NCI-H774 (cell line): Measurements from ENCODE around the gene LRRK1.
A peak's percentile ranks its signal among the peaks of the same experiment; 100 is the strongest.

Source experiments
- DNase-seq: peaks from one replicate; lab custom pipeline; 2025; lab: John Stamatoyannopoulos, UW

Gene LRRK1

DNA sequence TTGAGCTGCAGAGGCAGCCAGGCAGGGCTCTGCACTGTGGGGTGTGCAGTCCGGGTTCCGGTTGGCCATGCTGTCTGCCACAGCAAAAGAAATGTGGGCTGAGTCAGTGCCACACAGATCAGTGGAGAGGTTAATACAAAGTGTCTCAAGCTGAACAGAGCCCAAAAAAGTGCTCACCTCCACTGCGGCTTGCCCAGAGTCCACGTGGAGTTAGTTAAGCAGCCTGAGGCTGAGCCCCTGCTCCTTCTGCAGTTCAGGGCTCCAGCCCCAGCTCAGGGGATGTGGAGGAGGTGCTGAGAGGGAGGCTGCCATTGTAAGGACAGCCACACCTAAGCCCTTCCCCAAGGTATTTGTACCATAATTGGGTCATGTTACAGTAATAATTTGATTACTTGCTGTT lies 85.3 kb downstream of the LRRK1 start:
- DNase-seq: no peak

DNA sequence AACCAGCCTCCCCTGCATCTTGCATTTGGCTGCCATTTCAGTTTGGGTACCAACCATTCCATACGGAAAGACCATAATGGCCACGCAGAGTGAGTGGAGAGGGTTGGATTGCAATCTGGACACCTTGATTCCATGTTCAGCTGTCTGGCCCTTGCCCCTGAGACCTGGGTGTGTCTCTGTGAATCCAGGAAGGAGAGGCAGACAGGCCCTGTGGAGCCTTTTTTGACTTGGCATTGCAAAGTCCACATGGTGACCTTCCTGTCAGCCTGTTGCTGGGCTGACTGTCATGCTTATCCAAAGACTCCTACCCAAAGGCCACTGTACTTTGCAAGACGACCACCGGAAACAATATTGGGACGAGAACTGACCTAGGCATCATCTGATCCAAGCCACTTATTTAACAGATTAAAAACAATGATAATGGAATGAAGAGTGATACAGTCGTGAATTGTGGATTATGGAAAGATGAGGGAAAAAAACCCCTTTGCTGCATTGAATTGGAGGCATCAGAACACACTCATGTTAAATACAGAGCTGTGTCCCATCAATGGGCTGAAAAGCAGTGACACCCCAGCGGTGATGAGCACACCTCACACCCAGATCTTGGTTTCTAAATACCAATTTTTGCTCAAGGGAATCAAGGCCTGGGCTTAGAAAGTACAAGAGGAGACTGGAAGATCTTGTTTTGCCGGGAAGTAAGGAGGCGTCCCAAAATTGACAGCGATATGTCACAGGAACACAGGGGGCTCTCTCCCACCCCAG lies 86.0 kb downstream of the LRRK1 start:
- no peak for DNase-seq

GRCh38 chr15:101006931-101007691 lies 88.0 kb downstream of the LRRK1 start:
- peak; percentile 52 for DNase-seq

DNA sequence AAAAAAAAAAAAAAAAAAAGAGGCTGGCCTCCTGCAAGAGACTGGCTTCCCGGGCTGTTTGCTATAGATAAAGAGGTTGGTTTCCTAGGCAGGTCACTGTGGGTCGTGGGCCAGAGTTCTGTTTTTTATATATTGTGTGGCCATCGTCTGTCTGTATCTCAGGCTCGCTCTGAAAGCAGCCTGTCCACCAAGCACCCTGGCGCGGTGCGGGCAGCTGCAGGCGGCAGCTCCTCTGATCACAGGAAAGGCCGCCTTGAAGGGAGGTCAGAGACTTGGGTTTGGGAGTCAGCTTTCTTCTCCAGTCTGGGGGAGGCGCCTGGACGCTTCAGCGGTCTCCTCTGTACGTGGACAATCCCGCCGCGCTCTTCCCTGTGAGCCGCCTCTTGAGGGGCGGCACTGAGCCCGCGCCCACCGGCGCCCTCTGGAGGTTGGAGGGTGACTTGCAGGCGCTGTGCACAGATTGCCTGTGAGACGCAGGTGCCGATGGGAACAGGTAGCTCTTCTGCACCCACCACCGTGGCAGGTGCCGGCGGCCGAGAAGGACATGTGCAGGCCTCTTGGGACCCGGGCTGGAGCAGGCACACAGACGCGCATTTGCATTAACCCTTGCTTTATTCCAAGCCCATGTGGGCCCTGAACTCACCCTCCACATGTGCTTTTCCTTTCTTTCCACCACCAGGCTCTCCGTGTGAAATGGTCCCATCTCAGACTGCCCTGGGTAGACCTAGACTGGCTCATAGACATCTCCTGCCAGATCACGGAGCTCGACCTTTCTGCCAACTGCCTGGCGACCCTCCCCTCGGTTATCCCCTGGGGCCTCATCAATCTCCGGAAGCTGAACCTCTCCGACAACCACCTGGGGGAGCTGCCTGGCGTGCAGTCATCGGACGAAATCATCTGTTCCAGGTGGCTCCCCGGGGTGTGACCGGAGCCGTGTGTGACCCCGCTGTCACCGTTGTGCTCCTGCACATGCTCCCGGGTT lies 89.3 kb downstream of the LRRK1 start:
- peak; percentile 80 for DNase-seq

- no peak for DNase-seq
These were observed 90.0 kb downstream of the LRRK1 start for GRCh38 chr15:101009176-101009575.

DNA sequence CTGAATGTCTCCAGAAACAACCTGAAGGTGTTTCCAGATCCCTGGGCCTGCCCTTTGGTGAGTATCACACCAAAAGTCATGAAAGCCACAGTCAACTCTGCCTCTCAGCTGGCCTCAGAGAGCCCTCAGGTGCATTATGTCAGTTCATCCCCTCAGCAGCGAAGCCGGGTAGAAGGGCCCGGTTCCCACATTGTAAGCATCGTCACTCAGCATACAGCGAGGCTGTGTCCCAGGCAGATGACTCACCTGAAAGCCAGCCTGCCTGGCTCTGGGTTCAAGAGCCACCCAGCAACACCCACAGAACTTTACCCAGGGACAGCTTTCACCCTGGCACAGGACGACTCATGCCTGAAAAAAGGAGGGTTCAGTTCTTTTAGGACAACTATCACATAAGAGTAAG lies 91.6 kb downstream of the LRRK1 start:
- no peak for DNase-seq

DNA sequence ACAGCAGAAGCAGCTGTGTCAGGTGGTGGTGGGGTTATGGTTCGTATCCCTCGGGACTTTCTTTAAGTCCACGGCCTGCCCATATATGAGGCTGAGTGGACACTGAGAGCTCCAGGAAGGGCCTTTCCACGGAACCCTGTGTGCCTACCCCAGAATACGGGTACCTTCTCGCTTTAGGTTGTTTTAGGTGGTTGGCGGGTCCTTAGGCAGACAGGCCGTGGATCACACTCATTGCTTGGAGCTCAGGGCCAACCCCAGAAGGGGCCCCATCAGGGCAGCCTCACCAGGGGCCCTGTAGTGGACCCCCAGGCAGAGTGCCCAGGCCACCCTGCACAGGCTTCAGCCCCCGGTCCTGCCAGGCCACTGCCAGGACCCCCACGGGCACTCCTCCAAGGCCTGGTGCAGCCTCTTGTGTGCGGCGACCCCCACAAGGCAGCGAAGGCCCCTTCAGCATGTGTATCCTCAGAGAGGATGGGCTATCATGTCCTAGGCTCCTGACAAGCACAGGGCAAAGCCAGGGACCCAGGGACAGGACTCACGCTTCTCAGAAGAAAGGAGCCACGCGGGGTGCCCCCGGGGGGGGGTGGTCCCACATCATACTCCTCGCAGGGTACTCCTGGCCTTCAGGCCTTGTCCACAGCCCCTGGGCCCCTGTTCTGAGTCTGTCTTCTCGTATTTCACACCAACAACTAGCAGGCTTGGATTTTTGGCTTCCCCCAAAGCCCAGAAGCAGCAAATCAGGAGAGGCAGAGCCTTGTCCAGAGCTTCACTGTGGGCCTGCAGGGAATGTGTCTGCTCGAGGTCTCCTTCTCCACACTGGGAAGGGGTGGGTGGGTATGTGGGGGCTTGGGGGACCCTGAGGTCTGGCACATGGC lies 93.4 kb downstream of the LRRK1 start:
- no peak for DNase-seq

- DNase-seq: no peak
These were observed 94.0 kb downstream of the LRRK1 start for GRCh38 chr15:101013201-101013550.

GRCh38 chr15:101013769-101014675 lies 94.9 kb downstream of the LRRK1 start:
- no peak for DNase-seq

DNA sequence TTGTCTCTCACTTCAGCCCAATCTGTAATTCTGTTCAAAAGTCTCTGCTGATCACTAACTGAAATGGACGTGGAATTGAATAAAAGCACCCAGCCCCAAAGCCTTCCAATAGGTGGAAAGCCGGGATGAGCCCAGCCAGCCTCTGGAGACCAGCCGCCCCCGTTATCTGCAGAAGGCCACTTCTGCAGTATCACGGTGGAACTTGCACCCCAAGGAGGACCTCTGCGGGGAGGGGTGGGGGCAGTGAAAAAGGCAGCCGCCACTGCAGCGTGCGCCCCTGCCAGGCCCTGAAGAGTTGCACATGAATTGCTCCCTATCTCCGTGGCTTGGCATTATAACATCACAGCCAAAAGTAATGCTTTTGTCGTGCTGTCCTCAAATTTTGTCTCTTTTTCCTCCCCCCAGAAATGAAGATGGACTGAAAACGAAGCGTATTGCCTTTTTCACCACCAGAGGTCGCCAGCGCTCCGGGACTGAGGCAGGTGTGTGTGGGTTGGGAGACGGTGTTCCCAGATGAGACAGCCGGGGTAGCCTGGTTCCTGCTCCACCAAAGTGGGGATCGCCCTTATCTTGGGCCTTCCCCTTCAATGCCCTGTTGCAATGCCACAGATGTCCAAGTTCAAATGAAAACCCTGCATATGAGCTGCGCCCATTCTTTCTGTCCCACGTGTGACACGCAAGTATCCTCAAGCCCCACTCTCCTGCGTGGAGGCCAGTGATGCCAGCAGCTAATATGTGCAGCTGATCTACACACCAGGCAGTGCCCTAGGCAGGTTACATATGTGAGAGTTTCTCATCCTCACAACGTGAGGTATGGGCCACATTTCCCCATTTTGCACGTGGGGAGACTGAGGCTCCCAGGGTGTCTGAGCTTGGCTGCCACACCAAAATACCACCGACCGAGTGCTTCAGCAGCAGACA lies 96.0 kb downstream of the LRRK1 start:
- DNase-seq: peak; percentile 14

DNA sequence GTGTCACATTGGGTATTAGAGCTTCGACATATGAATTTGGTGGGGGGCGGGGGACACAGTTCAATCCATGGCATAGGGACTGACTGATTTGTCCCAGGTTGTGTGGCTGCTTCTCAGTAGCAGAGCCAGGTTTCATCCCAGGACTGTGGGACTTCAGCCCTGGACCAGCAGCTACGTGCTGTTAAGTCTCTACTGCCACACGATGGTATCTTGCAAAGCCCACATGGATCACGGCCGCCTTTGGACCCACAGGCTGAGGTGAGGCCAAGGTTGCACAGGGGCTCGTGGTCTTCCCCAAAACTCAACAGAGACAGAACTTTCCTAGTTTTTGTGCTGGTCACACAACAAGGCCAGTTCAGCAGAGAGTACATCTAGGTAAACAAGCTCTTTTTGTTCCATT lies 97.4 kb downstream of the LRRK1 start:
- DNase-seq: no peak

- DNase-seq: no peak
These were observed 98.1 kb downstream of the LRRK1 start for GRCh38 chr15:101017093-101017754.

GRCh38 chr15:101018016-101018415 lies 98.9 kb downstream of the LRRK1 start:
- DNase-seq: no peak

DNA sequence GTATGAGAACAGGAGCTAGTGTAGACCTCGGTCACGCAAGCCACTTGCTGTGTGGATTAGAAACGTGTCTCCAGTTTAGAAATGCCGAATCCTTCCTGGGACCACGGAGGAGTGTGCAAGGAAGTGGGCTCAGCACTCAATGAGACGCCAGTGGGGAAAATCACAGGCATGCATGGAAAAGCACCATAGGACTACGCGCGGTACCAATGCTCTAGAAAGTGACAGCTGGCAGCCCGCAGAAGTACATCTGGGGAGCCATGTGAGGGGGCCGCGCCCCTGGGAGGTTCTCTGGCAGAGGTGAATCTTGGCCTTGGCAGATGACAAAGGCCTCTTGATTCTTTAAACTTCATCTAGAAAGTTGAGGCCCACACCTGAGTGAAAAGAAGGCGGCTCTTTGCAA lies 99.3 kb downstream of the LRRK1 start:
- no peak for DNase-seq

DNA sequence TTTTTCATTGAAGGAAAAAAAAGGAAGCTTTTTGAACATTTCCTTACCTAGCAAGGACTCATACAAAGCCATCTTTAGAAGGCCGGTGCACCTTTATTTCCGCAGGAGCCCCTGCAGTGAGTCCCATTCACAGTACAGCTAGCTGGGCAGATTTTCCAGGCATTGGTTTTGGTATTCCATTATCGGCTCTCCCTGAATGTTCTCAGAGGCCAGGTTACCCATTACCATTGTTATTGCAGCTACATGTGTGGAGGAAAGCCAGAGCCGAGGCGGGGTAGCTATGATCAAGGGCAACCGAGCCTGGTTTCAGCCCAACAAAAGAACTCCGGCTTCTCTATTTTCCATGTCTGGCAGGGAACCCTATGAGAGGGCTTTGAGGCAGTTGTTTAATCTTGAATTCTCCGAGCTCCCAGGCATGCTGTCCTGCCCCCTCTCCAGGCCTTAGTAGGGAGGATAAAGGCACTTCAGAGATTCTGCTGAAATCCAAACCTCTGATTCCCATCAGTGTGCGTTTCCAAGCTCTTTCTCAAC lies 100.3 kb downstream of the LRRK1 start:
- DNase-seq: no peak

DNA sequence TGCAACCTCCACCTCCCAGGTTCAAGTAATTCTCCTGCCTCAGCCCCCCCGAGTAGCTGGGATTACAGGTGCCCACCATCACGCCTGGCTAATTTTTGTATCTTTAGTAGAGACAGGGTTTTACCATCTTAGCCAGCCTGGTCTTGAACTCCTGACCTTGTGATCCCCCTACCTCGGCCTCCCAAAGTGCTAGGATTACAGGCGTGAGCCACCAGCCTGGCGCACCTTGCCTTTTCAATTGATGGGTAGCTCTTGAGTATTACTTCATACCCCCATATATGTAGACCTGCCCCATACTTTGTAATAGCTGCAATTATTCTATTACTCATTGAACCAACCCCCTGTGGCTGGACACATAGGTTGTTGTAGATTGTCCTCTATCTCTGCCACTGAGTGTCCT lies 101.3 kb downstream of the LRRK1 start:
- no peak for DNase-seq

GRCh38 chr15:101020945-101021344 lies 101.8 kb downstream of the LRRK1 start:
- no peak for DNase-seq

DNA sequence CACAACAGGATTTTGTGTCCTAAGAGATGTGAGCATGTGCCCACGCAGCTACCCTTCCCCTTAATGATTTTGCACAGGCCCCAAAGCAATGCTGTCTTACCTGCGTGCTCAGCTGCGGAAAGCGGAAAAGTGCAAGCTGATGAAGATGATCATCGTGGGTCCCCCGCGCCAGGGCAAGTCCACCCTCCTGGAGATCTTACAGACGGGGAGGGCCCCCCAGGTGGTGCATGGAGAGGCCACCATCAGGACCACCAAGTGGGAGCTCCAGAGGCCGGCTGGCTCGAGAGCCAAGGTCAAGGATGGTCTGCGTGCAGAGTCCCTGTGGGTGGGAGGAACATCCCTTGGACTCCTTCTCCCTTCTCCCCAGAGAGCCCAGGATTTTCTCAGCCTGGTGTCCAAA lies 103.1 kb downstream of the LRRK1 start:
- DNase-seq: no peak
